ENCODE data around the gene TMSB4X.

- TF ChIP-seq CHD1 (IDR thresholded peaks at IDR 0.05; ENCODE audit: low read depth, low read length) (no peak), CTCF (conservative IDR thresholded peaks at IDR 0.05; ENCODE audit: low read depth, low read length) (no peak), SMC3 (IDR thresholded peaks at IDR 0.05; ENCODE audit: low read depth, low read length) (no peak), BHLHE40 (IDR thresholded peaks at IDR 0.05; ENCODE audit: low read depth, low read length) (no peak), USF2 (IDR thresholded peaks at IDR 0.05; ENCODE audit: low read depth, low read length) (no peak)
These were observed 35.6 kb downstream of the TMSB4X start for GRCh38 chrX:13010546-13010945.
